ENCODE results near the gene COL19A1.

The COL19A1 gene

GRCh38 chr6:70051197-70052124 is 185.1 kb downstream of the COL19A1 start:
- in situ Hi-C loops (cut with MboI; ENCODE audit: low sequenced_read_pairs): no loop called here

GRCh38 chr6:70059039-70059719 is 192.8 kb downstream of the COL19A1 start:
- in situ Hi-C loops (cut with MboI; ENCODE audit: low sequenced_read_pairs): no loop called here

- in situ Hi-C loops (cut with MboI; ENCODE audit: low sequenced_read_pairs): no loop called here
These were observed 194.3 kb downstream of the COL19A1 start for GRCh38 chr6:70060680-70061079.

DNA sequence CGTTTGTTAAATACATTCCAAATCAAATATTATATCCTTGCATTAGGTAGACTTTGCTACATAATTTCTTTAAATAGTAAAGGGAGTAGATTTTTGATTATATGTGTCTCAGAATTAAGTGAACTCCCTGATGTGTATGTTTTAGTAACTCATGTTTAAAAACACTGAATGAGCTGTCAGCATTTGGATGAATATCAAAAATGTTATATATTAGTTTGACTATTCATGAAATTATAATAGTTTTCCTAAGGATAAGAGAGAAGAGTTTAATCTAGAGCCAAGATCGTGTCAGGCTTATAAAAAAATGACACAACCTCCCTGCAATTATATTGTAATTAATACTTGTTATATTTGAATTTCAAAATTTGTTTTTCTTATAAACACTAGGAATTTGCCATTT is 195.2 kb downstream of the COL19A1 start:
- in situ Hi-C loops (cut with MboI; ENCODE audit: low sequenced_read_pairs): no loop called here

- in situ Hi-C loops (cut with MboI; ENCODE audit: low sequenced_read_pairs): no loop called here
These were observed 195.7 kb downstream of the COL19A1 start for GRCh38 chr6:70062010-70062409.

- in situ Hi-C loops (cut with MboI; ENCODE audit: low sequenced_read_pairs): no loop called here
These were observed 206.3 kb downstream of the COL19A1 start for GRCh38 chr6:70072540-70073179.

GRCh38 chr6:70073637-70074036 is 207.3 kb downstream of the COL19A1 start:
- in situ Hi-C loops (cut with MboI; ENCODE audit: low sequenced_read_pairs): no loop called here

DNA sequence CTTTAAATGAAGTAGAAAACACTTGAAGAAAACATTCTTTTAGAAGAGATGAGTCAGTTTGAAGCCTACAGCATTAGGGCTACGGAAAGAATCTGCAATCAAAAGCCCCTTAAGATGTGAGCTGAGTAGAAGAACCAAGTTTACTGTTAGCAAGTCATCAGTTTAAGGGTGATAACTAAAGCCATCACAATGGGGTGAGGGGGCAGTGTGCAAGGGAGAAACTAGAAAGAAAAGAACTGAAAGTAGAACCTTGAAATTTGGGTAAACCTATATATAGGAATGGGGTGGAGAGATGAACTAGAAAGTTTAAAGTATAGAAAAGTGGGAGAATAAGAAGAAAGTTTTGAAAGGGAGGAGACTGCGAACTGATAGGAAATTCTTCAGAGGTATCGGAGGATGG is 212.9 kb downstream of the COL19A1 start:
- in situ Hi-C loops (cut with MboI; ENCODE audit: low sequenced_read_pairs): no loop called here

DNA sequence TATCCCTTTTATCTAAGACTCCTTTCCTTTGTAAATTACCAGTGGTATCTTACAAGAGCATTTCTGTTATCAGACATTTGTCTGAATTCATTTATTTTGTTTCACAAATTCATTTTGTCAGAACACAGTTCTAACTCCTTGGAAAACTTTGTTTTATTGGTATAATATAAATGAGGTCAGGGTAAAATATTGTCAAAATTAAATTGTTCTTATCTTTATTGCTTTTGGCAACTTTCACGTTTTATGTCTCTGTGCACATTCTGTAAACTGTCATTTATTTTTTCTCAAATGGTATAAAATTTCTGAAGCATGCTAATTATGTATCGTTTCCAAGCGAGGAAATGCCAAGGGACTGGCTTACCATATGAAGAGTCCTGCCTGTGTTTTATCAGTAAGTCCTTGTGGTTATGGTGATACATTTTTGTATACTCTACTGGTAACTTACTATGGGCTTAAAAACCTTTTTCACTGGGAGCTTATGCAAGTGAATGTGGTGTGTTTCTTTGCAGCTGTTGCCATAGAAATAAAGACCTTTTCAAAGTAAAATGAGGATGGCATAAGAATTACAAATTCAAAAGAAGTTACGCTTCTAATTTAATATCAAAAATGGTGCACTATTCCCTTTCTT is 214.2 kb downstream of the COL19A1 start:
- in situ Hi-C loops (cut with MboI; ENCODE audit: low sequenced_read_pairs): no loop called here

GRCh38 chr6:70082830-70083229 is 216.5 kb downstream of the COL19A1 start:
- in situ Hi-C loops (cut with MboI; ENCODE audit: low sequenced_read_pairs): no loop called here

DNA sequence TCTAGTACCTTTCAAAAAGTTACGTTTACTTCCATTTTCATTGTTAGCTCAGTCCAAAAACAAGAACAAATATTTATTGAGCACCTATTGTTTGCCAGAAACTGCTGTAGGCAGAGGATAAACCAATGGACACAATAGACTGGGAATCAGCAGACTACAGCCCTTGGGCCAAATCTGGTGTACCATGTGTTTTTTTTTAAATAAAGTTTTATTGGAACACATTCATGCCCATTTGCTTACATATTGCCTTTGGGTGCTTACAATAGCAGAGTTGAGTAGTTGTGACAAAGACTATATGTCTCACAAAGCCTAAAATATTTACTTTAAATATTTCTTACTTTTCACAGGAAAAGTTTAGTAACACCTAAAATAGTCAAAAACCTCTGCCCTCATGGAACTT is 220.4 kb downstream of the COL19A1 start:
- in situ Hi-C loops (cut with MboI; ENCODE audit: low sequenced_read_pairs): no loop called here

DNA sequence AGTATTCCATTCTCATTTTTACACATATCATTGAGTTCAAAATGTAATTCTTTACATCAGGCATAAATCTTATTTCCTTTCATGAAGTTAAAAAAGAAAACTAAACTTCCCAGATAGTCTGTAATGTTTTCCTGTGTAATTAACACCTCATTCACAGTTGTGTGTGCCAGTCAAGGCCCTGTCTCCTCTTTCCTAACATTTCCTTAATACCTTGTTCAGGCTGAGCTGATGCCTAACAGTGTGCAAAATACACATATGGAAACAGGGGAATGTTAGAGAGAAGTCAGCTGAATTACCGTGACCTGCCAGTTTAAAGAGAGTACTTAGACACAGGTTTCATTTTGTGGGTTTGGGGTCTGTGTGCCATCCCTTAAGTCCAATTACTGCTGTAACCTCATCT is 227.8 kb downstream of the COL19A1 start:
- in situ Hi-C loops (cut with MboI; ENCODE audit: low sequenced_read_pairs): no loop called here

DNA sequence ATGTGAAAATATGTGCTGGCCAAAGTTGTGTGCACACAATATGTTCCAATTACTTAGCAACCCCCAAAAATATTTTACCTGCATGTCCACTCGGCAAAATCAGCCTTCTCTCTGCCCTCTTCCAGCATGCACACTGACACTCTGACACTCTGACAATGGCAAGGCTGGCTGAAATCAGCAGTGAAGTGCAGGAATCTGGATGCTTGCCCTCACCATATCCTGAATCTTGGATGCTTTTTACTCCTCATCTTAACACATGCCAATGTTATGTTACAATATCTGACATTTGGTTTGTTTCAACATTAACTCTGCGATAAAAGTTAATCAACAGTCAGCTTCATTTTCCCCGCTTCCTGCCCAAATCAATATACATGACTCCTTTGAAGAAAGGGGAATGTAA is 233.4 kb downstream of the COL19A1 start:
- in situ Hi-C loops (cut with MboI; ENCODE audit: low sequenced_read_pairs): no loop called here

GRCh38 chr6:70103798-70104197 is 237.4 kb downstream of the COL19A1 start:
- in situ Hi-C loops (cut with MboI; ENCODE audit: low sequenced_read_pairs): no loop called here

DNA sequence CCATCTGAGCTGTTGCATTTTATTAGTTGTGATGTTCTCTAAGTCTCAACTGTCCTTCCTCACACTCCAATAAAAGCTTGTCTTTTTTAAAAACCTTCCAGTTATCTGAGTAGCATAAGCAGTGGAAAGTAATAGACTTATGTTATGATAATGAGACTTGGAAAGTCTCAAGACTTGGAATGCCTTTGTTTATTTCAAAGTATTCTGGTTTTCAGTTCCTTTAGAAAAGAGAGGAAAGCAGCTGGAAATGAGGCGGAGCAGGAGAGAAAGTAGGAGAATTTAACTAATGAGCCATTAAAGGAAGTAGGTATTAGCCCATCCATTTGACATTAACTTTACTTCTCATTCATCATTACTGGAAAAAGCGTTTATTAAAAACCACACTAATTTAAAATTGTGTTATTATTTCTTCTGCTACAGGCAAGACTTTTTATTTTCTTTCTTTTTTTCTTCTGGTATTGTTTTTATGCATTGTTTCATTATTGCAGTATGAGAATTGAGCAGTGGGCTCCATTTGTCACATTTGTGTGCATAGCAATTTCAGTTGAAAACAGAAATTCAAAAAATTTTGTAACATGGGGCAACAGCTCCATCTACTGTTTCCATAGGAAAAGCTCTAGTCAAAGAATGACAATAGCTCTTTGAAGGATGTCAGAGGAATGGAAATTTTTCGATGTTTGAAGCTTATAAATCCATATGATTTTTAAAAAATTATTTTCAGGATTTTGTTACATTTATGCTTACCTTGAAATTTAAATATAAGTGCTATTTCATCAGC is 241.7 kb downstream of the COL19A1 start:
- in situ Hi-C loops (cut with MboI; ENCODE audit: low sequenced_read_pairs): no loop called here

- in situ Hi-C loops (cut with MboI; ENCODE audit: low sequenced_read_pairs): no loop called here
These were observed 244.0 kb downstream of the COL19A1 start for GRCh38 chr6:70110126-70111022.

GRCh38 chr6:70111737-70112136 is 245.4 kb downstream of the COL19A1 start:
- in situ Hi-C loops (cut with MboI; ENCODE audit: low sequenced_read_pairs): no loop called here

DNA sequence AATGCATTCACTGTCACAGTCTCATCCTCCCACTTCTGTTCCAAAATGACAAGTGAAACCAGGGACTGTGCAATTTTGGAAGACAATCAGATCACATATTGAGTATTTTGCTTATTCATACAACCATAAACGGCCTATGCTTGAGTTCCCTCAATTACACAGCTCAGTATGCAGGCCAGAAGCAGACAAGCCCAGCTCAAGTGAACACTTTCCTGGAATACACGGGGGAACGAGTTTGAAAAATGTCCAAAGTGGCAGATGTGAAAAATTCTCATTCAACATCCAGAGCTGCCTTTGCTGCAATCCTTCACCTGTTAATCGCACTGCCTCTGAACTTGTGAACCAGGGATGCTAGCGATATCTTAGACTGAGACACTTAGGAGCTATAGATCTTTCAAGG is 246.4 kb downstream of the COL19A1 start:
- in situ Hi-C loops (cut with MboI; ENCODE audit: low sequenced_read_pairs): no loop called here

GRCh38 chr6:70113171-70113570 is 246.8 kb downstream of the COL19A1 start:
- in situ Hi-C loops (cut with MboI; ENCODE audit: low sequenced_read_pairs): no loop called here

Data from HL-60/S4 (cell line).